Measurements from ENCODE around the gene COPZ1. TPM values are rescaled to one million over a fixed set of nuclear protein-coding genes. Genes with fewer than 3 reads are reported as not detected.

Gene COPZ1
- total and polyA plus RNA-seq, 9 of the 15 experiments (the other 6 are each of a cell fraction or from before 2014, with no cell fraction given), result 137 to 487 (median 233) TPM

DNA sequence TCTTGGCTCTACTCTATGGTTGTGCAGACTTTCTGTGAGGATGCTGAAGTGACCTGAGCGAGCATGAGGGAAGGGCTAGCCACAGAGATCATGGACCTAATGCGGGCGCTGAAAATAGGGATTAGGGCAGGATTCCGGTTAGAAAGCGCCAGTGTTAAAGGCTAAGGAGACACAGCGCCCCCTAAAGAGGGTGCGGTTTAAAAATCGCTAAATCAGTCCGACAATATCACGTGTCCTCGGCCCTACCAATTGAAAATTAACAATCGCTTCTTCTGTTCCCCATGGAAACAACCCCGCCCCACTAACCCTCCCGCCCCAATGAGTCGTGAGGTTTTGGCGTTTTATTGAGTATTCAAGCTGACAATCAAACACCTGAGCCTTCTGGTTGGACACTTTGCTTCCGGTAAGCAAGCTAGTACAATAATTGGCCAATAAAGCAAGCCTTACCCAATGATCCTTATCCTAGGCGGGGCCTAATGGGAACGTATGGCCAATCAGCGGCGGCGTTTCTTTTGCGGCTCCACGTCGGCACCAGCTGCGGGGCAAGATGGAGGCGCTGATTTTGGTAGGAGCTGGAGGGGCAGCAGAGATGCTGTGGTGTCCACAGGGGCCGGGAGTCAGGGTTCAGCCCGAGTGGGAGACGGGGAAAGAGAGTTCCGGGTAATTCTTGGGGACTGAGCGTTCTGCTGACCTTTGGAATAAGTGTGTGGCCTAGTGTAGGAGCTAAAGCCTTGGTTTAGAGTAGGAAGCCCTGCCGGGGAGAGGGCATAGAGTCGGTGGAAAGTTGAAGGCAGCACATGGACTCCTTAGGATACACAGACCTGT, at the start of gene COPZ1 (continued):
- TF ChIP-seq, protein P1, sequence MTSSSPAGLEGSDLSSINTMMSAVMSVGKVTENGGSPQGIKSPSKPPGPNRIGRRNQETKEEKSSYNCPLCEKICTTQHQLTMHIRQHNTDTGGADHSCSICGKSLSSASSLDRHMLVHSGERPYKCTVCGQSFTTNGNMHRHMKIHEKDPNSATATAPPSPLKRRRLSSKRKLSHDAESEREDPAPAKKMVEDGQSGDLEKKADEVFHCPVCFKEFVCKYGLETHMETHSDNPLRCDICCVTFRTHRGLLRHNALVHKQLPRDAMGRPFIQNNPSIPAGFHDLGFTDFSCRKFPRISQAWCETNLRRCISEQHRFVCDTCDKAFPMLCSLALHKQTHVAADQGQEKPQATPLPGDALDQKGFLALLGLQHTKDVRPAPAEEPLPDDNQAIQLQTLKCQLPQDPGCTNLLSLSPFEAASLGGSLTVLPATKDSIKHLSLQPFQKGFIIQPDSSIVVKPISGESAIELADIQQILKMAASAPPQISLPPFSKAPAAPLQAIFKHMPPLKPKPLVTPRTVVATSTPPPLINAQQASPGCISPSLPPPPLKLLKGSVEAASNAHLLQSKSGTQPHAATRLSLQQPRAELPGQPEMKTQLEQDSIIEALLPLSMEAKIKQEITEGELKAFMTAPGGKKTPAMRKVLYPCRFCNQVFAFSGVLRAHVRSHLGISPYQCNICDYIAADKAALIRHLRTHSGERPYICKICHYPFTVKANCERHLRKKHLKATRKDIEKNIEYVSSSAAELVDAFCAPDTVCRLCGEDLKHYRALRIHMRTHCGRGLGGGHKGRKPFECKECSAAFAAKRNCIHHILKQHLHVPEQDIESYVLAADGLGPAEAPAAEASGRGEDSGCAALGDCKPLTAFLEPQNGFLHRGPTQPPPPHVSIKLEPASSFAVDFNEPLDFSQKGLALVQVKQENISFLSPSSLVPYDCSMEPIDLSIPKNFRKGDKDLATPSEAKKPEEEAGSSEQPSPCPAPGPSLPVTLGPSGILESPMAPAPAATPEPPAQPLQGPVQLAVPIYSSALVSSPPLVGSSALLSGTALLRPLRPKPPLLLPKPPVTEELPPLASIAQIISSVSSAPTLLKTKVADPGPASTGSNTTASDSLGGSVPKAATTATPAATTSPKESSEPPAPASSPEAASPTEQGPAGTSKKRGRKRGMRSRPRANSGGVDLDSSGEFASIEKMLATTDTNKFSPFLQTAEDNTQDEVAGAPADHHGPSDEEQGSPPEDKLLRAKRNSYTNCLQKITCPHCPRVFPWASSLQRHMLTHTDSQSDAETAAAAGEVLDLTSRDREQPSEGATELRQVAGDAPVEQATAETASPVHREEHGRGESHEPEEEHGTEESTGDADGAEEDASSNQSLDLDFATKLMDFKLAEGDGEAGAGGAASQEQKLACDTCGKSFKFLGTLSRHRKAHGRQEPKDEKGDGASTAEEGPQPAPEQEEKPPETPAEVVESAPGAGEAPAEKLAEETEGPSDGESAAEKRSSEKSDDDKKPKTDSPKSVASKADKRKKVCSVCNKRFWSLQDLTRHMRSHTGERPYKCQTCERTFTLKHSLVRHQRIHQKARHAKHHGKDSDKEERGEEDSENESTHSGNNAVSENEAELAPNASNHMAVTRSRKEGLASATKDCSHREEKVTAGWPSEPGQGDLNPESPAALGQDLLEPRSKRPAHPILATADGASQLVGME (CRISPR knock-in tag; IDR thresholded peaks at IDR 0.05), result no peak
- TF ChIP-seq, protein P2, sequence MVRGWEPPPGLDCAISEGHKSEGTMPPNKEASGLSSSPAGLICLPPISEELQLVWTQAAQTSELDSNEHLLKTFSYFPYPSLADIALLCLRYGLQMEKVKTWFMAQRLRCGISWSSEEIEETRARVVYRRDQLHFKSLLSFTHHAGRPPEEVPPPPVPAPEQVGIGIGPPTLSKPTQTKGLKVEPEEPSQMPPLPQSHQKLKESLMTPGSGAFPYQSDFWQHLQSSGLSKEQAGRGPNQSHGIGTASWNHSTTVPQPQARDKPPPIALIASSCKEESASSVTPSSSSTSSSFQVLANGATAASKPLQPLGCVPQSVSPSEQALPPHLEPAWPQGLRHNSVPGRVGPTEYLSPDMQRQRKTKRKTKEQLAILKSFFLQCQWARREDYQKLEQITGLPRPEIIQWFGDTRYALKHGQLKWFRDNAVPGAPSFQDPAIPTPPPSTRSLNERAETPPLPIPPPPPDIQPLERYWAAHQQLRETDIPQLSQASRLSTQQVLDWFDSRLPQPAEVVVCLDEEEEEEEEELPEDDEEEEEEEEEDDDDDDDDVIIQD (CRISPR knock-in tag; IDR thresholded peaks at IDR 0.05), result no peak
- TF ChIP-seq ETS2 (tag; IDR thresholded peaks at IDR 0.05; ENCODE audit: borderline replicate concordance, poor library complexity, severe bottlenecking) (no peak), CXXC5 (CRISPR knock-in tag; IDR thresholded peaks at IDR 0.05) (peak; percentile 73), ZSCAN32 (CRISPR knock-in tag; IDR thresholded peaks at IDR 0.05) (peak; percentile 33; the same call in 1 of the 2 replicates), MAZ (CRISPR knock-in tag; conservative IDR thresholded peaks at IDR 0.05 in 1 of 2, IDR thresholded peaks at IDR 0.05 in 1 of 2) (peak in 1 of 2 experiments; percentile 68), ZNF140 (CRISPR knock-in tag; IDR thresholded peaks at IDR 0.05) (no peak), SMAD3 (CRISPR knock-in tag; conservative IDR thresholded peaks at IDR 0.05) (peak; percentile 78; the same call in 1 of the 2 replicates), MEF2D (tag; conservative IDR thresholded peaks at IDR 0.05; ENCODE audit: low read depth) (no peak), KDM5B (IDR thresholded peaks at IDR 0.05; ENCODE audit: insufficient replicate concordance, low read depth, low read length) (peak; percentile 95), SREBF1 (IDR thresholded peaks at IDR 0.05; ENCODE audit: borderline replicate concordance, low read depth, low read length) (no peak), HCFC1 (IDR thresholded peaks at IDR 0.05; ENCODE audit: low read depth, low read length) (peak; percentile 65), YY1 (IDR thresholded peaks at IDR 0.05; ENCODE audit: borderline replicate concordance in 1 of 3, control insufficient read depth in 1 of 3, extremely low read depth in 1 of 3, insufficient read depth in 3 of 3, insufficient read length in 1 of 3, insufficient replicate concordance in 2 of 3, low read depth in 1 of 3, low read length in 2 of 3) (peak; percentile 72 to 97 (median 94)), ELF4 (CRISPR knock-in tag; IDR thresholded peaks at IDR 0.05) (peak; percentile 81; the same call in 1 of the 2 replicates), TCF7 (IDR thresholded peaks at IDR 0.05; ENCODE audit: borderline replicate concordance) (no peak), SIN3B (IDR thresholded peaks at IDR 0.05; ENCODE audit: low read depth) (peak; percentile 89)
- TF ChIP-seq, protein P3, sequence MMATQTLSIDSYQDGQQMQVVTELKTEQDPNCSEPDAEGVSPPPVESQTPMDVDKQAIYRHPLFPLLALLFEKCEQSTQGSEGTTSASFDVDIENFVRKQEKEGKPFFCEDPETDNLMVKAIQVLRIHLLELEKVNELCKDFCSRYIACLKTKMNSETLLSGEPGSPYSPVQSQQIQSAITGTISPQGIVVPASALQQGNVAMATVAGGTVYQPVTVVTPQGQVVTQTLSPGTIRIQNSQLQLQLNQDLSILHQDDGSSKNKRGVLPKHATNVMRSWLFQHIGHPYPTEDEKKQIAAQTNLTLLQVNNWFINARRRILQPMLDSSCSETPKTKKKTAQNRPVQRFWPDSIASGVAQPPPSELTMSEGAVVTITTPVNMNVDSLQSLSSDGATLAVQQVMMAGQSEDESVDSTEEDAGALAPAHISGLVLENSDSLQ (IDR thresholded peaks at IDR 0.05), result peak; percentile 99
